CD4-positive, alpha-beta T cell treated with Interleukin-12 subunit alpha and Interleukin-12 subunit beta, for 1 hour (primary cell): ENCODE results near the gene TBX15.
"Not testable (repeated sequence)": the region's sequence is repeated elsewhere in the genome, so short reads cannot be mapped to it uniquely, and the experiment has no call there.

Experiments used
- DNase-seq: peaks from one replicate; pipeline ENCODE4 v3.0.0-alpha.2; 2020

TBX15 gene

DNA sequence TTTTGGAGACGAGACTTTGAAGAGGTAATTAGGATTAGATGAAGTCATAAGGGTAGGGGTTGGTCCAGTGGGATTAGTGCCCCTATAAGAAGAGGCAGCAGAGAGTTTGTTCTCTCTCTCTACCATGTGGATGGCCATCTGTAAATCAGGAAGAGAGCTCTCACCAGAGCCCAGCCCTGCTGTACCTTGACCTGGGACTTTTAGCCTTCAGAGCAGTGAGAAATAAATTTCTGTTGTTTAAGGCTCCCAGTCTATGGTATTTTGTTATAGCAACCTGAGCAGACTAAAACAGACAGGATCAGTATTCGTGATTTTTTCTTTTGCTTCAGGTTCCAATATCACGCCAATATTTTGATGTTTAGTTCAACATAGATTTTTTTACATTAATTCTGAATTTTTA lies 30.0 kb downstream of the TBX15 start:
- no peak for DNase-seq

DNA sequence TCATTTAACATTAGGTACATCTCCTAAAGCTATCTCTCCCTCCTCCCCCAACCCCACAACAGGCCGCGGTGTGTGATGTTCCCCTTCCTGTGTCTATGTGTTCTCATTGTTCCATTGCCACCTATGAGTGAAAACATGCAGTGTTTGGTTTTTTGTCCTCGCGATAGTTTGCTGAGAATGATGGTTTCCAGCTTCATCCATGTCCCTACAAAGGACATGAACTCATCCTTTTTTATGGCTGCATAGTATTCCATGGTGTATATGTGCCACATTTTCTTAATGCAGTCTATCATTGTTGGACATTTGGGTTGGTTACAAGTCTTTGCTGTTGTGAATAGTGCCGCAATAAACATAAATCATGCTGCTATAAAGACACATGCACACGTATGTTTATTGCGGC lies 30.6 kb downstream of the TBX15 start:
- not testable (repeated sequence) for DNase-seq

DNA sequence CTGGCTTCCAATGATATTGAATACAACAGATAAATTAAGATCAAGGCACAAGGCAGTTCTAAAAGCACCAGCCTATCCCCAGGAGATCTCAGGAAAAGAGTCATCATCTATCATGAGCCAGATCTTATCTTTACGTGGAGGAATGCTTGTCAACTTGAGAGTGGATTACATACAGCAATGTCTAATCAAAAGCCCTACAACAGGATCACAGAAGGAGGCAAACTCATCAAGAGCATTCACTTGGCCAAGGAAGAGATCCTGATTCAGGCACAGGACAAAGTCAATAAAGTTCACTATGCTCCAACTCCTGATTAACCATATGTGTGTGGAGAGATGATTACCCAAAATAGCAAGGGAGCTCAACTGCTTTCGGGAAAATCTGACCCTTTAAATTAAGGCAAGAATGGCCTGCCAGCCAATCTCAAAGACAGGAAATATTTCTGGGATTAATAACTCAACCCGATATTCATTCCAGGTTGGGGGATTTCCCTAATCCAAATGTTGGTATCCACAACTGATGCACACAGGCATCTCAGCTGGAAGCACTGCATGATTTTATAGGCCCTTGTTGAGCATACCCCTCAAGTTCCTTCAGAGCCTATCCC lies 33.7 kb downstream of the TBX15 start:
- no peak for DNase-seq

- no peak for DNase-seq
Measured at GRCh38 chr1:118951270-118951936, 36.7 kb downstream of the TBX15 start.

GRCh38 chr1:118949315-118949714 lies 38.8 kb downstream of the TBX15 start:
- no peak for DNase-seq

DNA sequence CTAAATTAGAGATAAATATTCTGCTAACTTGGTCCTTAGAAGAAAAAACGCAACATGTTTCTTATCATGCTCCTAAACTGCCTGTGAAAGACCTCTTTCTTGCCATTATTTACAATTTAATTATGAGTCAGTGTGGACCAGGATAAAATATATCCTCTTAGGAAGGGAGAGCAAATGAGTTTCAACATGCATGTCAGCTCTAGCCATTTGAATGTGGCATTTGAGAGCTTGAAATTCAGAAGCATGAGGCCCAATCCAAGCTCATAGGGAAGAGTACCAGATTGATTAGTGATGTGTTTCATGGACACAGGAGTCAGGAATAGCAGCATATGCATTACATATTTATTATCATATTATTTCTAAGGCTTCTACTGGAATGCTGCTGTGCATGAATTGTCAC lies 39.3 kb downstream of the TBX15 start:
- no peak for DNase-seq

DNA sequence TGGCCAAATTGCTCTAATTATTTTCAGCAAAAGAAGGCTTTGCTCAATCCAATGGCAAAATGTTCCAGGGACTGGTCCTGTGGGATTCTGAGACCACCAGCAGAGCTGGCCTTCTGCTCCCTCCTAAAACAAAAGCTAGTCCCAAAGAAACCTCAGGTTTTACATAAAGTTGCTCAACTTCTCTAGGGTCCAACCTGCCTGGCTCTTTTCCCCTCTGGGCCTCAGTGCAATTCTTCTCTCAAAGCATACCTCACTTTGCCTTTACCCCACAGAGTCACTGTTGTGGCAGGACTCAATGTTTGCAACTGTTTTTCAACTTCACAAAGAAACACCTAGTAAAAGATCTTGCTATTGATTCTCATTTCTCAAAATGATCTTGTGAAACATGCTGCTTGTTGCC lies 39.8 kb downstream of the TBX15 start:
- DNase-seq = no peak

DNA sequence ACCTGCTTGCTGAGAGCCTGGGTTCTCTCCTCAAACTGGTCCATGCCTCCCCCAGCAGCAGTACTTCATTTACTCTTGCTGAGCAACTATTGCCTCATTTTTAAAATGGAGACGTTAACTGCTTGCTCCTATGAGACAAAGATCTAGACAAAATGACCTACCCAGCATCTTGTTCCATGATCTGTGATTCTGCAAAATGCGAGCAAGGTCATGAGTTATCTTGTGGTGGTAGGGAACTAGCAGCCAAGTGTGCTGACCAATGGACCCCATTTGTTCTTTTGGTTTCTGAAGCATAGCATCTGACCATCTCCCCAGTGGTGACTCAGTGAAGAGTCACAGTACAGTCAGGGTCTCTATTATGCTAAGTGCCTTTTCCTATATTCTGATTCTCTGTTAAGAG lies 40.4 kb downstream of the TBX15 start:
- DNase-seq = no peak

DNA sequence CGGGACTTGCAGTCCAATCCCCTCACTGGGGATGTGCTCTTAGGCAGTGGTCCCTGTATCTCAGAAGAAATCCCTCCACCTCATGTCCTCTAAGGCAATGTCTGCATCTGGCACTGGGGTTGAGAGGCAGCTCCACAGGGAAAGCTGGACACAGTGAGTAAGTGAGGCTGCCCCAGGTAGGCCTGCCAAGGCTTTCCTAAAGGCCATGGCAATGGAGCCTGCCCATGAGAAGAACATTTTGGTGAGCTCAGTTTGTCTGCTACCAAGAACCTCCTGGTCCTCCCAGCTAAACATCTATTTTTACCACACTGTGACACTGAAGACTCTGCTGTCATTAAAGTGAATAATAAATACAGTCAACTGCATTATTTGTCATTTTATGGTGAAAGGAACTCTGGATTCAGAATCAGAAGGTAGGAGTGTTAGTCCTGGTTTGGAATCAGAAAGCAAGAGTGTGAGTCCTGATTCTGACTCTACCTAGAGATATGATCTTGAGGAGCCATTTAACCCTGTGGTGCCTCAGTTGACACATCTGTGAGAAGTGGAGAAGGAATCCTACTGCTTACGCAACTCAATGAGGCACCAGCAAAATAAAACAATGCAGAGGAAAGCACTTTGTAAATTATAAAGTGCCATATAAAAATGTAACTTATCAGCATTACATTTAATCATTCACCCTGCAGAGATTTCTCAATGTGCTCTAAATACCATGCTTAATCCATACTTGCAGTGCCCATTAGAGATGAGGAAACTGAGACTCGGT lies 41.0 kb downstream of the TBX15 start:
- no peak for DNase-seq

DNA sequence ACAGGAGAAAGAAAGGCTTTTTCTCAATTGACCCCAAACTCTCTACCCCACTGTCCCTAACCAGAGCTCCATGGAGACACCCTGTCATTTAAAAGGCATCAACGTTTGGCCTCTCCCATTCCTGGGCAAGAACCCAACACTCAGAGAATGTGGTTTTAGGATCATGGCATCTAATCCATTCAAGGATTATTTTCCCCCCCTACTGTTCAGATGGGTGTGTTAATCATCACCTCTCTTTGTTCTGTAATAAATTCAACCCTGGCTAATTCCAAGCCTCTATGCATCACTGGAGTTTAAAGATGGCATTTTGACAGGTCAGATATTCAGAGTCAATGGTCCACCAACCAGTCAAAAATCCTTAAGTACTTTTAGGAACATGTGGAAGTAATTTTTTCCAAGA lies 42.7 kb downstream of the TBX15 start:
- no peak for DNase-seq

- DNase-seq = no peak
Measured at GRCh38 chr1:118944546-118944945, 43.6 kb downstream of the TBX15 start.

- DNase-seq = no peak
Measured at GRCh38 chr1:118944133-118944532, 44.0 kb downstream of the TBX15 start.

- DNase-seq = no peak
Measured at GRCh38 chr1:118940957-118941356, 47.2 kb downstream of the TBX15 start.

- DNase-seq = no peak
Measured at GRCh38 chr1:118937413-118938072, 50.6 kb downstream of the TBX15 start.

GRCh38 chr1:118934706-118935105 lies 53.4 kb downstream of the TBX15 start:
- no peak for DNase-seq

GRCh38 chr1:118933051-118933781 lies 54.9 kb downstream of the TBX15 start:
- DNase-seq = no peak

DNA sequence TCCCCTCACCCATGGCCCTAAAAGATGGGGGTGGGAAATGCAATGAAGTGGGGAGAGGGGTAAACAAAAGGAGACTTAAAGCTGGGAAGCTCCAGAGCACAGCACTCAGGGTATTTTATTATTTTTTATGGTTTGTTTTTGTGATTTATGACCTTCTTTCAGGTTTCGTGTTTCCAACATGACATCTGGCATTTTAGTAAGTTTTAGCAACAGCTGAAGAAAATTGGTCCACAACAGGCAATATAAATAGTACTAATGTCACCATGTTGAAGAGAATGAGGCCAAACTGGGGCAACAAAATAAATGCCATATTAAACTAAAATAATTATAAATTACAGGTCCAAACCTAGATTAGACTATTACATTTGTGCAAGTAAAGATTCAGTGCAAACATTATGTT lies 56.3 kb downstream of the TBX15 start:
- DNase-seq = no peak

GRCh38 chr1:118928739-118929554 lies 59.2 kb downstream of the TBX15 start:
- no peak for DNase-seq

- DNase-seq = no peak
Measured at GRCh38 chr1:118927427-118928187, 60.5 kb downstream of the TBX15 start.

GRCh38 chr1:118926261-118926660 lies 61.9 kb downstream of the TBX15 start:
- no peak for DNase-seq

DNA sequence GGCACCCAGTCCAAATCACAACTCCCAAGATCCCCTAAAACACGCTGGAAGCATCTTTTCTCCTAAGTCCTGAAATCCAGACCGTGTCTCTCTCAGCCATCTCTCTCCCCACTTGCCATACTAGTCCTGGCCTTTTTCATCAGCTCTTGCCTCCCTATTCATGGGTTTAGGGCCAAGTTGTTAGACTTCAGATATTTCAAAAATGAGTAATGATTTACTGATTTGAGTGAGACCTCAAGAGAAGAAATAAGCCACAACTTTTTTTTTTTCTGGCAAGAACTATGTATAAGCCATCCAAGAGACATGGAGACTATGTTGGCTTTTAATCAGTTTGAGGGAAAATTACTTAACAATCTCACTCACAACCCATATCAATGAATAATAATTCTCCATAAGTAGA lies 62.5 kb downstream of the TBX15 start:
- no peak for DNase-seq
